ENCODE results near the gene CTNNA1.

CTNNA1 gene

GRCh38 chr5:138979684-138980280 lies 226.6 kb downstream of the CTNNA1 start:
- ChIA-PET CTCF (no interaction called here), POLR2A (no interaction called here)
- DNase-seq (ENCODE audit: extremely low spot score): no peak
- no peak for TF ChIP-seq CTCF (IDR thresholded peaks at IDR 0.05; ENCODE audit: control extremely low read depth, extremely low read depth, low read depth, missing control alignments)

- DNase-seq (ENCODE audit: extremely low spot score): no peak
- TF ChIP-seq CTCF (IDR thresholded peaks at IDR 0.05; ENCODE audit: control extremely low read depth, extremely low read depth, low read depth, missing control alignments): no peak
- ChIA-PET POLR2A (no interaction called here), CTCF (no interaction called here)
These were observed 227.2 kb downstream of the CTNNA1 start for GRCh38 chr5:138980441-138980840.

GRCh38 chr5:138981131-138981530 lies 227.9 kb downstream of the CTNNA1 start:
- ChIA-PET CTCF (no interaction called here), POLR2A (no interaction called here)

GRCh38 chr5:138981586-138981985 lies 228.4 kb downstream of the CTNNA1 start:
- CTCF ChIA-PET: interaction anchor here (0.8 kb wide), 1 partner anchor 9 kb away, joined by 3 read pairs; no protein-coding TSS in a partner anchor
- POLR2A ChIA-PET: no interaction called here
- no peak for TF ChIP-seq CTCF (IDR thresholded peaks at IDR 0.05; ENCODE audit: control extremely low read depth, extremely low read depth, low read depth, missing control alignments)
- DNase-seq (ENCODE audit: extremely low spot score): no peak

More at GRCh38 chr5:138981131-138981530, 227.9 kb downstream of the CTNNA1 start:
- DNase-seq (ENCODE audit: extremely low spot score): no peak
- no peak for TF ChIP-seq CTCF (IDR thresholded peaks at IDR 0.05; ENCODE audit: control extremely low read depth, extremely low read depth, low read depth, missing control alignments)

GRCh38 chr5:138983984-138984383 lies 230.8 kb downstream of the CTNNA1 start:
- POLR2A ChIA-PET: no interaction called here
- DNase-seq (ENCODE audit: extremely low spot score): no peak
- CTCF ChIA-PET: interaction anchor here (0.8 kb wide), 1 partner anchor 21 kb away, joined by 3 read pairs; no protein-coding TSS in a partner anchor
- TF ChIP-seq CTCF (IDR thresholded peaks at IDR 0.05; ENCODE audit: control extremely low read depth, extremely low read depth, low read depth, missing control alignments): no peak

All from GM10248 (cell line).